ENCODE results near the gene NCOA7. TPM values are rescaled to one million over a fixed set of nuclear protein-coding genes. Genes with fewer than 3 reads are reported as not detected.

Gene NCOA7
- total RNA-seq, 1 experiment from 2014 or later: 9.4 TPM

DNA sequence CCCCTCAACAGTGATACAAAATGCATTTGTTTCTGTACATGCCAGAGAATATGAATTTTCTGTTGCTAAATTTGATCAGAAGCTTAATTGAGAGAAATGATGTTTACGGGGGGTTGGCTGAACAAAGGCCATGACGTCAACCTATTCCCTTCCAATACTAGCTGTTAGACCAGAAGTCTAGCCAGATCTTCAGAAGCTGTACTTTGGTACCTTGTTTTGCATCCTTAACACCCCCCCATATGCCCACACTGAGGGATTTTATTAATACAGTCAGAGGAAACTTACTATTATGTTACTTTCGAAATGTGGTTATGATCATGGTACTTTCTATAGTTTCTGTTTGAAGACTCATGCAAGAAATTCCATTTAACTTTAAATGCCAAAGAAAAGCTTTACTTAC is 3.1 kb downstream of the NCOA7 start:
- no peak overlapping the region for H2BK15ac ChIP-seq (ENCODE audit: low read depth, low read length)
- no peak overlapping the region for H3T11ph ChIP-seq (ENCODE audit: low read length)
- DNase-seq: no peak
- no peak overlapping the region for H4K5ac ChIP-seq (ENCODE audit: insufficient read length, low read depth, low read length)
- peaks cover 4% of the 10 kb centered on the region; the same call in 1 of the 2 replicates for H3K27me3 Mint-ChIP-seq (ENCODE audit: low read depth)
- H3K23ac ChIP-seq (ENCODE audit: insufficient read length, low read depth, low read length): no peak overlapping the region
- no peaks in the 10 kb centered on the region for H3K79me1 ChIP-seq (ENCODE audit: insufficient read depth, low read depth, low read length, poor library complexity, severe bottlenecking)
- H3K56ac ChIP-seq (ENCODE audit: insufficient read length, low read depth, low read length): no peak overlapping the region
- H3K4me1 ChIP-seq (ENCODE audit: insufficient read depth, low read length): peaks cover 3% of the 10 kb centered on the region; the same call in 1 of the 2 replicates
- H3K4me3 Mint-ChIP-seq: no peak overlapping the region
- no peak overlapping the region for H3K27ac ChIP-seq (ENCODE audit: insufficient read length, low read depth, low read length)
- H3K9me3 Mint-ChIP-seq: no peaks in the 10 kb centered on the region
- no peaks in the 10 kb centered on the region for H4K20me1 ChIP-seq (ENCODE audit: control insufficient read depth, insufficient read depth, insufficient read length)
- no peak overlapping the region for H3K4ac ChIP-seq (ENCODE audit: low read depth, low read length)
- no peak overlapping the region for H2BK20ac ChIP-seq (ENCODE audit: low read depth, low read length, poor library complexity, severe bottlenecking)
- H4K91ac ChIP-seq (ENCODE audit: insufficient read length, low read depth, low read length): no peak overlapping the region
- no peak overlapping the region for H2BK12ac ChIP-seq (ENCODE audit: insufficient read length, low read depth, low read length)
- no peak overlapping the region for H3K27ac Mint-ChIP-seq
- H3K18ac ChIP-seq (ENCODE audit: insufficient read length, low read depth, low read length): no peak overlapping the region
- no peak overlapping the region for H2BK120ac ChIP-seq (ENCODE audit: low read depth, low read length, poor library complexity, severe bottlenecking)
- no peaks in the 10 kb centered on the region; a peak in 1 of 7 replicates for H3K36me3 Mint-ChIP-seq (ENCODE audit: insufficient read depth in 1 of 3, low read depth in 3 of 3)
- H4K8ac ChIP-seq (replicated peaks; ENCODE audit: insufficient read length, low read depth, low read length): no peak overlapping the region
- no peak overlapping the region for H3K14ac ChIP-seq (ENCODE audit: insufficient read depth, low read length)
- H3K4me2 ChIP-seq (ENCODE audit: insufficient read depth, insufficient read length, low read length): no peak overlapping the region
- WGBS (ENCODE audit: extremely low coverage, insufficient read length, low lambda C conversion rate): no CpG with 5 or more reads among the region's 3 CpGs
- H3K79me2 ChIP-seq (ENCODE audit: insufficient read depth, low read length): no peaks in the 10 kb centered on the region
- no peaks in the 10 kb centered on the region for H3K27me3 ChIP-seq (ENCODE audit: insufficient read depth, low read length)
- H3K23me2 ChIP-seq (ENCODE audit: insufficient read length, low read depth, low read length, poor library complexity, severe bottlenecking): peaks cover 4% of the 10 kb centered on the region
- H3K4me1 Mint-ChIP-seq: peaks cover 20 to 28% of the 10 kb centered on the region in 2 experiments
- H3K9ac ChIP-seq (ENCODE audit: extremely low read depth, insufficient read length, low read length): no peak overlapping the region
- H2AFZ ChIP-seq (ENCODE audit: low read length): no peak overlapping the region
- no peaks in the 10 kb centered on the region for H3K9me3 ChIP-seq (ENCODE audit: control insufficient read depth, low read depth, low read length)
- no peak for TF ChIP-seq CTCF (conservative IDR thresholded peaks at IDR 0.05)
- H2BK5ac ChIP-seq (ENCODE audit: insufficient read length, low read length): no peak overlapping the region
- no peak overlapping the region for H2AK5ac ChIP-seq (ENCODE audit: insufficient read length, low read length)
